T-helper 2 cell (primary cell): ENCODE measurements around the gene SMDT1.

Experiments used
- DNase-seq, 5 experiments: peaks; one replicate each; pipeline versions ENCODE4 v3.0.0 to v3.0.0-alpha.2; 2012 to 2022
- total RNA-seq, 2 donors: gene quantifications; one replicate each; lab custom pipeline; 2026; lab: John Stamatoyannopoulos, UW

SMDT1 gene
- 8.1 to 15.3 reads per million in 2 donors for total RNA-seq

- DNase-seq = peak; percentile 97 to 99 (median 98)
Measured at GRCh38 chr22:42079319-42080251, at the start of gene SMDT1. SMDT1 (plus strand) TSS chr22:42079700; CDS start chr22:42079769, 69 bp downstream.

- peak in 1 of 5 experiments; percentile 43 for DNase-seq
Measured at GRCh38 chr22:42033263-42034181, 46.0 kb upstream of the SMDT1 start.

- DNase-seq = no peak
Measured at GRCh38 chr22:42035256-42035655, 44.2 kb upstream of the SMDT1 start.

- no peak for DNase-seq
Measured at GRCh38 chr22:42039271-42039670, 40.2 kb upstream of the SMDT1 start.

GRCh38 chr22:42041784-42042183 lies 37.7 kb upstream of the SMDT1 start:
- no peak for DNase-seq

- no peak for DNase-seq
Measured at GRCh38 chr22:42050641-42051180, 28.8 kb upstream of the SMDT1 start.

GRCh38 chr22:42052765-42053164 lies 26.7 kb upstream of the SMDT1 start:
- DNase-seq = no peak

- DNase-seq = no peak
Measured at GRCh38 chr22:42056757-42057511, 22.6 kb upstream of the SMDT1 start.

GRCh38 chr22:42060489-42060888 lies 19.0 kb upstream of the SMDT1 start:
- no peak for DNase-seq

GRCh38 chr22:42061041-42061440 lies 18.5 kb upstream of the SMDT1 start:
- peak in 1 of 5 experiments; percentile 30 for DNase-seq

- DNase-seq = no peak
Measured at GRCh38 chr22:42062506-42063170, 16.9 kb upstream of the SMDT1 start.

GRCh38 chr22:42064629-42065028 lies 14.9 kb upstream of the SMDT1 start:
- DNase-seq = no peak

GRCh38 chr22:42065438-42066125 lies 13.9 kb upstream of the SMDT1 start:
- no peak for DNase-seq

- no peak for DNase-seq
Measured at GRCh38 chr22:42066126-42066761, 13.3 kb upstream of the SMDT1 start.

- no peak for DNase-seq
Measured at GRCh38 chr22:42066937-42067336, 12.6 kb upstream of the SMDT1 start.

GRCh38 chr22:42067671-42068251 lies 11.7 kb upstream of the SMDT1 start:
- no peak for DNase-seq

GRCh38 chr22:42068291-42068690 lies 11.2 kb upstream of the SMDT1 start:
- DNase-seq = no peak

GRCh38 chr22:42069801-42070516 lies 9.5 kb upstream of the SMDT1 start:
- DNase-seq = no peak
